UCSD-AML1 (cell line): Measurements from ENCODE around the gene KRTAP5-3.
"Not testable (repeated sequence)": the region's sequence is repeated elsewhere in the genome, so short reads cannot be mapped to it uniquely, and the experiment has no call there.

Source experiments
- DNase-seq: peaks from one replicate; lab custom pipeline; 2025; ENCODE audit not compliant: unreplicated experiment; lab: John Stamatoyannopoulos, UW

KRTAP5-3 gene

DNA sequence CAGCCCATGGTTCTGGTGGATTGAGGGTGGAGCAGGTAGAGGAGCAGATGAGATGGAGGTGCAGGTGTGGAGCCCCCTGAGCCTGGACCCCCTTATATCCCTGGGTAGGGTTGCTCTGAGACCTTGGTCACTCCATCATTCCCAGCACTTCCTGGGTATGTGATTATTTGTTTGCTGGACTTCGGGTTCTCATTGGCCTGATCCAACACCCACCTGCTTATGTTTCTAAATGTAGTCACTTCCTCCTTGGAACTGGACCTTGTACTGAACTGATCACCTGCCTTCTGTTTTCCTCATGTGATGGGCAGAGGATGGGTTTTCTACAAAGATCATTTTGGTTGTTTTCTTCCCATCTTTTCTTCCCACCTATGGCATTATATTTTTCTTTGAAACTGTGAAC, 13.8 kb upstream of the KRTAP5-3 start, which contains the start of gene KRTAP5-4:
KRTAP5-4 (minus strand) TSS at position 53 of the 400 bp plus-strand sequence; CDS start at position 8, 45 bp downstream.
- DNase-seq: no peak

DNA sequence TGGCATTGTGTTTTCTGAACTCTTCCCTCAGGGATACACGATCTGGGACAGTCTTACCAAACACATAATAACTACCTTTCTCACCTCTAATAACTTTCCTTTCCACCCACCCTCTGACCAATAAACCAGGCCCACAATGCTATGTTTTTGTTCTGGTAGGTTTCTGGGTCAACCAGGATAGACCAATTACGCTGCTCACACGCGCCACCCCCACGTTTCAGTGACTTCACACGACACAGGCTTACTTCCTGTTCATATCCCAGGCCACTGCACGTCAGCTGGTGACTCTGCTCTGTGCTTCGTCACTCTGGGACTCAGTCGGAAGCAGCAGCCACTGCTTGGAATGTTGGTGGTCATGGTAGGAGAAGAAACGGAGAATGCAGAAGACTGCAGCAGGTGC, 11.2 kb upstream of the KRTAP5-3 start:
- DNase-seq: peak; percentile 53

DNA sequence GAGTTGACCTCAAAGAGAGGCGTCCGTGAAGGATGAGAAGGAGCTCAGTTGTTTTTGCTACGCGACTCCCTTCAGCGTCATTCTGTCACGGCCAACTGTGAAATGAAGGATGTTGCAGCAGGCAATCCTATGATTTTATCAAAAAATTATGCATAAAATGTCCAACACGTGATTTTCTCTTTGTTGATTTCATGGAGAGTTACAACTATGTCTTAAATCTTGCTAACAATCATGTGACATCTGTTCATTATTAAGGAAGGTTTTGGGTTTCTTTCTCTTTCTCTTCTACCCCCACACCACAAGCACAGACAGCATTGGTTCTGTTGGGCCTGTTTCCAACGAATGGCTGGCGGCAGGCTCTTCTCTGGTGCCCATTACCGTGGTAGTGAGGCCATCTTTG, 10.0 kb upstream of the KRTAP5-3 start:
- no peak for DNase-seq

DNA sequence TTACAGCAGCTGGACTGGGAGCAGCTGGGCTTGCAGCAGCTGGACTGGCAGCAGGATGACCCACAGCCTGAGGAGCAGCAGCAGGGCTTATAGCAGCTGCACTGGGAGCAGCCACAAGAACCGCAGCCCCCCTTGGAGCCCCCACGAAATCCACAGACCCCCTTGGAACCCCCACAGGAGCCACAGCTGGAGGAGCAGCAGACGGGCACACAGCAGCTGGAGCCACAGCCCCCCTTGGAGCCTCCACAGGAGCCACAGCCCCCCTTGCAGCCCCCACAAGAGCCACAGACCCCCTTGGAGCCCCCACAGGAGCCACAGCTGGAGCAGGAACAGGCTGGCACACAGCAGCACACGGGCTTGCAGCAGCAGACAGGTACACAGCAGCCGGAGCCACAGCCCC, 362 bp downstream of the KRTAP5-3 start:
- DNase-seq: not testable (repeated sequence)

DNA sequence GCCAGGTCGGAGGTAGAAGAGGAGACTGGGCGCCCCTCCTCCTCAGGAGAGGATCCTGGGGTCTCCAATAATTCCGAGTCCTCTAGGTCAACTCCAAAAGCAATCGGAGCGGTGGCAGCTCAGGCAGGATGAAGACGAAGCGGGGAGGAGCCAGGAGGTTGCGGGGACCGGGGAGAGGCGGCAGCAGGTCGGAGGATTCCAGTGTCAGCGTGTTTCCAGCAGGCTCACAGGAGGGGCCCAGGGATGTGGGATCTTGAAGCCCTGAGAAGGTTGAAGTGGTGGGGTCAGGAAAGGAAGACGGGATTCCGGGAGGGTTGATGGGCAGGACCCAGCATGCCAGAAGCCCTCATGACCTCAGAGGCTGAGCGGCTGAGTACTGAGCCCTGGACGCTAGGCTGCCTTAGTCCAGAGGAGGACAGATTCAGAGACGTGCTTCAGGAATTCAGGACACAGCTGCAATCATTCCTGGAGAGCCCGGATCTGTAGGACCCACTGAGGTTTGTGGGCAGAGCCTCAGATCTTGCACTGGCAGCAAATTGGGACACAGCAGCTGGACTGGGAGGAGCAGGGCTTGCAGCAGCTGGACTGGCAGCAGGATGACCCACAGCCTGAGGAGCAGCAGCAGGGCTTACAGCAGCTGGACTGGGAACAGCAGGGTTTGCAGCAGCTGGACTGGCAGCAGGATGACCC, 962 bp downstream of the KRTAP5-3 start:
- not testable (repeated sequence) for DNase-seq

DNA sequence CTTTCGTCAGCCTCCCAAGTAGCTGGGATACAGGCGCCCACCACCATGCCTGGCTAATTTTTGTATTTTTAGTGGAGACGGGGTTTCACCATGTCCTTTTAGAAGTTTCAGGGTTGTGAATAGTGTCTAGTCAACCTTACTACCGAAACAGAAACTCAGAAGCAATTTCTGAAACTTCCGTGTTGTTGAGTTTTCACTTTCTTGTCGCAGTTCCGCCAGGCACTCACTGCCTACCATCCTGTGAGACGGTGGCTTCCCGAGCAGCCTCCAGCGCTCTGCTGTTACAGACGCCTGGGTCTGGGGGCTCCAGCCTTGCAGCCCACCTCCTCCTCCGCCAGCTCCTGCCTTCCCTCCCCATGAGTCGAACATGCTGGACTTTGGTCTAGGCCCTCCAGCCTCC, 2.3 kb downstream of the KRTAP5-3 start:
- not testable (repeated sequence) for DNase-seq

DNA sequence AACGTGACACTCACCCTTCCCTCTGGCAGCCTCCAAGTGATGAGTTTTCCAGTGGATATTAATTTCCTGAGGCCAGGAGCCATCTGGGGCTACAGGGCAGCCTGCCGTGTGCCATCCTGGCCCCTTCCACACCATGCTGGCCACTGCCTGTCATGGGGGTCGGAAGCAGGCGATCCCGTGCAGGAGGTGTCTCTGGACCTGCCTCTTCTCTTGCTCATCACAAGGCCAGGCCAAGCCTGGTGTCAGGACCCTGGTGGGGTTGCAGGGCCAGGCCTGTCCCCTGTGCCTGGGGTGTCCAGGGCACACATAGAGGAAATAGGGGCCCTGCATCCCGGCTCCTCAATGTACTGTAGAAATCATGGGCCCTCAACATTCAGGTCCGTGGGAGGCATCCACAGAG, 3.6 kb downstream of the KRTAP5-3 start:
- DNase-seq: no peak

DNA sequence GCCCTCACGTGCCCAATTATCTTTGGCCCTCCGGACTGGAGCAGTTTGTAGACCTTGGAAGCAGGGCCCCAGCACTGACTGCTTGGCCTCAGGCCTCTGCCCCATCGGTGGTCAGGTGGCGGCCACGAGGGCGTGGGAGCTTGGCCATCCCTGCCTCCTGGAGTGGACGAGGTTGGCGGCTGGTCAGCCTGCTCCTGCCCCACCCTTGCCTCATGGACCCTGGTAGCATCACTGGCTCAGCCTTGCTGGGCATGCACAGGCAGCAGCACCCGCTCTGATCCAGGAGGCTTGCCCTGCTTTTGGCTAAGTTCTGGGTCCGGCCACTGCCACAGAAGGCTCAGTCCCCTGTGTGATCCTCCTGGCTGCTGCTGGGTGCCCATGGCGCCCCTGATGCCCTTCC, 4.1 kb downstream of the KRTAP5-3 start:
- DNase-seq: no peak

DNA sequence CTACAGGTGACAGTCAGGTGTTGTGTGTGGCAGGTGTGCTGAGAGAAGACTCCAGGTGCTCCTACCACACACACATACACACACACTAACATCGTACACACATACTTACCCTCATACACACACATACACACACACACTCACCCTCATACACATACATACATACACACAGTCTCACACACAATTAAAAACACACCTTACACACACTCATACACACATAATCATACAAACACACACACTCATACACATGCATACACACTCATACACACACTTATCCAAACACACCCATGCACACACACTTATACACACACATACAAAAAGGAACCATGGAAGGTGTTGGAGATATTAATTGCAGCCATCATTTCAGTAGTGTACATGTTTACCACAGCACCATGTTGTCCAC, 4.6 kb downstream of the KRTAP5-3 start:
- DNase-seq: no peak

DNA sequence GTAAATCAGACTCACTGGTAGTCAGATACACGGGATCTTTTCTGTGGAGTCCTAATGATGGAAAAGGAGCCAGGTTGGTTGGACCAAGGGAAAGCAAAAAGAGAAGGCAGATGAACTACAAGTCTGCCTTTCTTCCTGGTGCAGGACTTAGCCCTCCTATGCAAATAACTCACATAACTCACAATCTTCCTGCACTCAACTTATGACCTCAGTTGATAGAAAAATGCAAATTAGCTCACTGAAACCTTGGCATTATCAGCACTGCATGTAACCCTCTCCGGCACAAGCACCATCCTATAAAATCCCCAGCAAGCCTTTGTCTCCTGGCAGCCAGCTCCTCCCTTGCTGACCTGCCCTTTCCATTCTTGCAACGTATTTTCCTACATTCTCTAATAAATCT, 6.6 kb downstream of the KRTAP5-3 start:
- not testable (repeated sequence) for DNase-seq

DNA sequence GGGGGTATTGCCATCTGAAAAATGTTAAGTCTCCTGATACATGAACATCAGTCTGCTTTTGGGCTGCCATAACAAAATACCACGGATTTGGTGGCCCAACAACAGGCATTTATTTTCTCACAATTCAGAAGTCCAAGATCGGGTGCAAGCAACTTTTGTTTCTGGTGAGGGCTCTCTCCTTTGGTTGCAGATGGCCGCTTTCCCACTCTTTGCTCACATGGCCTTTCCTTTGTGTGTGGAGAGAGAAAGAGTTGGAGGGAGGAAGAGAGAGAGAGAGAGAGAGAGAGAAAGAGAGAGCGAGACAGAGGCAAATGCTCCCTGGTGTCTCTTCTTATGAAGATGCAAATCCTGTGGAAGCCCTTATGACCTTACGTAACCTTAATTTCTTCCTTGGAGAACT, 7.6 kb downstream of the KRTAP5-3 start:
- no peak for DNase-seq

DNA sequence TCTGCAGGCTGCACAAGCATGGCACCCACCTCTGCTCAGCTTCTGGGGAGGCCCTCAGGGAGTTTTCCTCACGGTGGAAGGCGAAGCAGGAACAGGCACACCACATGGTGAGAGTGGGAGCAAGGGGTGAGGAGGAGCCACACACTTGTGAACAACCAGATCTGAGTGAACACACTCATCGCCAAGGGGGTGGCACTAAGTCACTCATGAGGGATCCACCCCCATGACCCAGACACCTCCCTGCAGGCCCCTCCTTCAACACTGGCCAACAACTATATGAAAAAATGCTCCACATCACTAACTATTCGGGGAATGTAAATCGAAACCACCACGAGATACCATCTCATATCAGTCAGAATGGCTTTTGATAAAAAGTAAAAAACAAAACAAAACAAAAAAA, 9.4 kb downstream of the KRTAP5-3 start:
- DNase-seq: no peak

DNA sequence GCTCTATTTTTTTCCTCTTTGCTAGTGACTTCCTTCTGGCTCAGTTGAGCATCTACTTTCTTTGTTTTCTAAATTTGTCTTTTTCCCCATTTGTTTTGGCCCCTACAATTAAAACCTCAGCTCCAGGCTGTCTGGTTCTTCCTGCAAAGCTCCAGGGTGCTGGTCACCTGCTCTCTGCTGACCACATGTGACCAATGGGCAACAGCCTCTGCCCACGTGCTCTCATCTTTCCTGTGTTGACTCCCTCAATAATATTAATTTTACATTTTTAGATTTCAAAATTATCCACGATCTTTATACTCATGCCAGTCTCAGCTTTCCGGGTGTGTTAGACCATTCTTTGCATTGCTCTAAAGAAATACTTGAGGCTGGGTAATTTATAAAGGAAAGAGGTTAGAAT, 9.9 kb downstream of the KRTAP5-3 start:
- DNase-seq: not testable (repeated sequence)

DNA sequence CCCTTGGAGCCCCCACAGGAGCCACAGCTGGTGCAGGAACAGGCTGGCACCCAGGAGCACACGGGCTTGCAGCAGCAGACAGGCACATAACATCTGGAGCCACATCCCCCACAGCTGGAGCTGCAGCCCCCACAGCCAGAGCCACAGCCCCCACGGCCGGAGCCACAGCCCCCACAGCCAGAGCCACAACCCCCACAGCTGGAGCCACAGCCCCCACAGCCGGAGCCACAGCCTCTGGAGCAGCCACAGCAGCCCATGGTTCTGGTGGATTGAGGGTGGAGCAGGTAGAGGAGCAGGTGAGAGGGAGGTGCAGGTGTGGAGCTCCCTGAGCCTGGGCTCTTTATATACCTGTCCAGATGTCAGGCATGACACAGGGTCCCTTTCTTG, 10.3 kb downstream of the KRTAP5-3 start, which contains the start of gene KRTAP5-2:
KRTAP5-2 (minus strand) TSS at position 301 of the 387 bp plus-strand sequence; CDS start at position 257, 44 bp downstream.
- DNase-seq: no peak

DNA sequence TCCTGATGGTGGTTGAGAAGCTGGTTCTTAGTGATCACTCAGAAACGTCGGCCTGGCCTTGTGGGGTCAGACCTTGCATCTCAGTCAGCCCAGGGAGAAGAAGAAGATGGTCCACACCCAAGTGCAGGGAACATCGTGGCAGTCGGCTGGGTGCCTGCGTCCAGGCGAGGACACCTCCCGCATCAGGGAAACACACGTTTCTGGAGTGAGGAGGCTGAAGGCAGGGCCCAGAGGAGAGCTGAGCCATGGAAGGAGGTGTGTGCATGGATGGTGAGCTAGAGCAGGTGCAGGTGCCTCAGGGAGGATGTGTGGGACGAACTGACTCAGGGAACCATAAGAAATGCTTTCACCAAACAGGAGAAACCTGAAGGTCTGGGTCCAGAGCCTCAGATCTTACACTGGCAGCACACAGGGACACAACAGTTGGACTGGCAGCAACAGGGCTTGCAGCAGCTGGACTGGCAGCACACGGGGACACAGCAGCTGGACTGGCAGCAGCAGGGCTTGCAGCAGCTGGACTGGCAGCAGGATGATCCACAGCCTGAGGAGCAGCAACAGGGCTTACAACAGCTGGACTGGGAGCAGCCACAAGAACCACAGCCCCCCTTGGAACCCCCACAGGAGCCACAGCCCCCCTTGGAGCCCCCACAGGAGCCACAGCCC, 10.8 kb downstream of the KRTAP5-3 start:
- DNase-seq: no peak

DNA sequence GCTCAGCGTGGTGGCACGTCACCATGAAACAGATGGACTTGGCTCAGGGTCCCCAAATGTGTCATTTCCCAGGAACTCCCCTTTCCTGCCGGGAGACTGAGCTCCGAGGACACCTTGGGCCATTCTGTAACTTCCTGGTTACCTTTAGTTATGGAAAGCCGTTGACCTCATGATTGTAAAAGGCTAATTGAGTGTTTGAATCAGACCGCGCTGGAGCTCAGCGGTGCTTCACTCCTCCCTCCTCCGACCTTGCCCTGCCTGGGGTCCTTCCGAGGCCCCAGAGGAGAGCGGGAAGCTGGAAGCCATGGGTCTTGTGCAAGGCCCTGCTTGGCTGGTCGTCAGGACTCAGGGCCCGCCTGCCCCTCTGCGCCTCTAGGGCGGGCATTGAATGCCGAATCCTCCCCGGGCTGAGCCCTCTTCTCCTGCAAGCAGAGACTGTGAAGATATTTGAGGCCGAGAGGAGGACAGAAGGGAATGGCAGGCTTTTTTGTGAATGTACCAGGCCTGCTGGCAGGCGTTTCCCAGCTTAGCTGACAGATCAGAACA, 11.6 kb downstream of the KRTAP5-3 start:
- not testable (repeated sequence) for DNase-seq

DNA sequence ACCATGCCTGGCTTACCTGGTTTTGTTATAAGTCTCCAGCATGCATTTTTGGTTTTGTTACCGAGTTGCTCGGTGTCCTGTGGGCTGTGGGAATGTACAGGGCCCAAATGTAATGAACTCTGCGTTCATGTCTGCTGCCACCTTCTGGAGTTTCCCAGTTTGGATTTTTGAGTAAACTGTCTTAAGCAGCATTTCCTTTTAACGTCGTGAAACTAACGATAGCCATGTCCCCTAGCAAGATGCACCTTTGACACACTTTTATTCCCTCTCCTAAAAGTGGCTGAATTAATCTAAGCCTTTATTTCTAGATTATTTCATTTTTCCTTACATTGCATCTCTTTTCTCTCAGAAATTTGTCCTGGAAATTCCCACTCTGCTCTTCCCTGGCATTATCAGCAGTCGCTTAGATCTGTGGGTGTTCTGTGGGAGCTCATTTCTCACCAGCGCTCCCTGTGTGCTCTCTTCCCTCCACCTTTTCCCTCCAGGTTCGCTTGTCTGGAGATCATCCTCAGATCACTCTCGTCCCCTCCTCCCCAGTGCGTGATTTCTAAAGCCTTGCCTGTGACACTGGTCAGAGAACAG, 12.2 kb downstream of the KRTAP5-3 start:
- DNase-seq: not testable (repeated sequence)

DNA sequence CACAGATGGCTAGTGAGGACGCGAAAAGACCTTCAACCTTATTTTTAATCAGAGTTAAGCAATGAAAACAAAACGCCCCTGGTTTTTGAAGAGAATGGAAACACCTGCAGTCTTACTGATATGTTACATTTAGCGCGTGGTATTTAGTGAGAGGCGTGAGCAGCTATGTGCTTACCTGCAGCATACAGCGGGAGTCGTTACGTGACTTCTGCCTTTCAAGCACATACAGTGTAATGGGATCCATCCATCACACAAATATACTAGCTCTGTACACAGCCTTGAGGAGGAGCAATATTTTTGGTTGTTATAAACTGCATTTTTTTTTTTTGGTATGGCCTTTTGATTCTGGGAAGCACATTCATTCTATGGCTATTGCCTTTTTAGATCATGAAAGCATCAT, 15.6 kb downstream of the KRTAP5-3 start:
- DNase-seq: no peak

DNA sequence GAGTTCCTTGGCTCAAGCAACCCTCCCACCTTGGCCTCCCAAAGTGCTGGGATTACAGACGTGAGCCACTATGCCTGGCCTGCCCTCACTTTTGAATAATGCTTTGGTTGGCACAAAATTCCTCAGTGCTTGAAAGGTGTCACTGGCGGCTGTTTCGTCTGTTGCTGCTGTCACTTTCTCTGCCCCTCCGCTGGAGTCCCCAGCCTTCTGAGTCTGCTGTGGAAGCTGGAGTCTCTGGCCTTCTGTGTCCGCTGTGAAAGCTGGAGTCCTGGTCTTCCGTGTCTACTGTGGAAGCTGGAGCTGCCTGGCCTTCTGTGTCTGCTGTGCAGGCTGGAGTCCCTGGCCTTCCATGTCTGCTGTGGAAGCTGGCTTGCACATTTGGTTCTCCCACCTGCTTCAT, 18.3 kb downstream of the KRTAP5-3 start:
- DNase-seq: no peak

DNA sequence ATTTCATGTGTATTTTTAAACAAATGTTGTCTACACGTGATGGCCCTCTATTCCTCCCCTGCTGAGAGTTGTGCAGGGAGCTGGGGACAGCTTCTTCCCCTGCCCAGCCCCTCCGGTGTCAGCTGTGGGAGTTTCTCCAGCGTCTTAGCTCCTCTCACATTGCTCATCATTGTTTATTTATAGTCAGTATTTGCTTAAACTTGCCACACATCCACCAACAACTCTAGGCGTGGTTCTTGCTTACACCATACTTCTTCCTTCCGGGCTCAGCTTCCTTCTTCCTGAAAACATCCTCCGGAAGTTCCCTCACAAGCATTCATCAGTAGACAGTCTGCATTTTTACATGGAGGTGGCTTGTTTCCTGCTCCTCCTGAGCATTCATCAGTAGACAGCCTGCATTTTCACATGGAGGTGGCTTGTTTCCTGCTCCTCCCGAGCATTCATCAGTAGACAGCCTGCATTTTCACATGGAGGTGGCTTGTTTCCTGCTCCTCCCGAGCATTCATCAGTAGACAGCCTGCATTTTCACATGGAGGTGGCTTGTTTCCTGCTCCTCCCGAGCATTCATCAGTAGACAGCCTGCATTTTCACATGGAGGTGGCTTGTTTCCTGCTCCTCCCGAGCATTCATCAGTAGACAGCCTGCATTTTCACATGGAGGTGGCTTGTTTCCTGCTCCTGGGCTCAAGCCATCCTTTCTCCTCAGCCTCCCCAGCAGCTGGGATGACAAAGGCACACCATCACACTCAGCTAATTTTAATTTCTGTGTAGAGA, 18.9 kb downstream of the KRTAP5-3 start:
- DNase-seq: not testable (repeated sequence)

DNA sequence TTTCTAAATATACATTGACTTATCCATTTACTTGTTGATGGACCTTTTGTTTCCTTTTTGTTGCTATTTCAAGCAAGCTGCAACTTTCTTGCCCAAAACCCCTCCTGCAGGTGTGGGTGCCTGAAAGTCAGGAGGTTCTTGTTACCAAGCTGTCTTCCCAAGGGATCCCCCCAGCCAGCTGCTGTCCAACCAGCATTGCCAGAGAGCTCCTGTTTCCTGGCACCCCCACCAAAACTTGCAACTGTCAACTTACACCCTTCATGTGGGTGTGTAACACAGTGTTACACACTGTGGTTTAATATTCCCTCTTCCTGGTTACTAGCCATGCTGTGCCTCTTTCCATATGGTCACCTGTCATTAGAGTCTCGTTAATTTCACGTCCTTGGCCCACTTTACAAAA, 21.6 kb downstream of the KRTAP5-3 start:
- no peak for DNase-seq
